Suprapubic skin (tissue), 4 donors: Measurements from ENCODE around the gene CADPS2. TPM values are rescaled to one million over a fixed set of nuclear protein-coding genes. Genes with fewer than 3 reads are reported as not detected.

ENCODE experiments used
- DNase-seq, 2 donors: peaks; one replicate each; pipeline ENCODE4 v3.0.0-alpha.2; 2019; ENCODE audit warnings: low spot score in 2 of 2
- H3K27ac ChIP-seq: fragments of 200-600 bp; sonication (generic); one replicate; pipeline ENCODE4 v1.5.1; 2019
- H3K27me3 ChIP-seq: fragments of 200-600 bp; sonication (generic); one replicate; pipeline ENCODE4 v1.5.1; 2019
- H3K36me3 ChIP-seq: fragments of 200-600 bp; sonication (generic); one replicate; pipeline ENCODE4 v1.5.1; 2019
- H3K4me1 ChIP-seq: fragments of 200-600 bp; sonication (generic); one replicate; pipeline ENCODE4 v1.5.1; 2019
- H3K4me3 ChIP-seq: fragments of 200-600 bp; sonication (generic); one replicate; pipeline ENCODE4 v1.5.1; 2019; ENCODE audit warnings: mild to moderate bottlenecking
- H3K9me3 ChIP-seq: fragments of 200-600 bp; sonication (generic); one replicate; pipeline ENCODE4 v1.5.1; 2019
- CTCF ChIP-seq, 2 donors: fragments of 200-600 bp in 1 of 2; fragments of 450-650 bp in 1 of 2; sonication (generic) in 1 of 2; IDR thresholded peaks; one replicate each; pipeline ENCODE4 v1.5.1; 2016 to 2019; ENCODE audit warnings: antibody characterized with exemption in 2 of 2, mild to moderate bottlenecking in 1 of 2, moderate library complexity in 1 of 2
- EP300 ChIP-seq: sonication (generic); formaldehyde crosslinking; IDR thresholded peaks from one replicate; pipeline ENCODE4 v1.6.1; 2017; ENCODE audit warnings: antibody characterized with exemption
- POLR2A ChIP-seq, 2 donors: fragments of 450-650 bp; IDR thresholded peaks; one replicate each; pipeline ENCODE4 v1.6.1; 2017; ENCODE audit warnings: antibody characterized with exemption in 2 of 2, mild to moderate bottlenecking in 2 of 2, moderate library complexity in 2 of 2
- POLR2AphosphoS5 ChIP-seq, 3 donors: sonication (generic); formaldehyde crosslinking; IDR thresholded peaks; one replicate each; pipeline ENCODE4 v1.6.1; 2017; ENCODE audit warnings: antibody characterized with exemption in 3 of 3
- WGBS: methylation state at CpG from one replicate; pipeline ENCODE4 v1.1.5; 2018; 5-methylcytosine and 5-hydroxymethylcytosine counted together
- total RNA-seq, 4 donors: library from RNA; depleted of rRNA; stranded (reverse); fragments of >200 nt; gene quantifications; one replicate each; pipeline ENCODE4 v1.1.0, GENCODE V29; 2016

CADPS2 gene
- total RNA-seq, 4 donors from 2014 or later, result 3.9 to 9.8 (median 8.1) TPM

- 90% methylated on average over 3 of the region's 3 CpGs for WGBS
- Histone ChIP-seq H3K27me3 (no peaks in the 10 kb centered on the region), H3K9me3 (no peaks in the 10 kb centered on the region), H3K36me3 (no peaks in the 10 kb centered on the region), H3K4me3 (no peak overlapping the region), H3K27ac (no peak overlapping the region), H3K4me1 (no peaks in the 10 kb centered on the region)
- DNase-seq, result no peak
- TF ChIP-seq EP300, result no peak
- TF ChIP-seq POLR2A (IDR thresholded peaks at IDR 0.05), result no peak
- TF ChIP-seq CTCF (IDR thresholded peaks at IDR 0.05), result no peak
- no peak for TF ChIP-seq POLR2AphosphoS5 (IDR thresholded peaks at IDR 0.05)
Measured at GRCh38 chr7:122791959-122792545, 94.2 kb downstream of the CADPS2 start.

- no peaks in the 10 kb centered on the region for H3K36me3 ChIP-seq
- no peaks in the 10 kb centered on the region for H3K27me3 ChIP-seq
- no peak for DNase-seq
- 84% methylated on average over 2 of the region's 2 CpGs for WGBS
- H3K4me3 ChIP-seq, result no peak overlapping the region
- no peaks in the 10 kb centered on the region for H3K4me1 ChIP-seq
- TF ChIP-seq POLR2AphosphoS5 (IDR thresholded peaks at IDR 0.05), result no peak
- TF ChIP-seq EP300, result no peak
- TF ChIP-seq CTCF (IDR thresholded peaks at IDR 0.05), result no peak
- TF ChIP-seq POLR2A (IDR thresholded peaks at IDR 0.05), result no peak
- H3K27ac ChIP-seq, result no peak overlapping the region
- H3K9me3 ChIP-seq, result no peaks in the 10 kb centered on the region
Measured at GRCh38 chr7:122790591-122790990, 95.7 kb downstream of the CADPS2 start.

- TF ChIP-seq POLR2A (IDR thresholded peaks at IDR 0.05) (no peak), CTCF (IDR thresholded peaks at IDR 0.05) (no peak), POLR2AphosphoS5 (IDR thresholded peaks at IDR 0.05) (no peak), EP300 (no peak)
- Histone ChIP-seq H3K27ac (no peak overlapping the region), H3K4me3 (no peak overlapping the region), H3K27me3 (no peaks in the 10 kb centered on the region), H3K36me3 (no peaks in the 10 kb centered on the region), H3K4me1 (no peaks in the 10 kb centered on the region), H3K9me3 (no peaks in the 10 kb centered on the region)
- DNase-seq, result no peak
- 79% methylated on average over 3 of the region's 3 CpGs for WGBS
Measured at GRCh38 chr7:122790132-122790531, 96.1 kb downstream of the CADPS2 start.

- WGBS, result 41% methylated on average over 1 of the region's 1 CpG
- H3K27me3 ChIP-seq, result no peaks in the 10 kb centered on the region
- TF ChIP-seq POLR2A (IDR thresholded peaks at IDR 0.05) (no peak), CTCF (IDR thresholded peaks at IDR 0.05) (no peak), POLR2AphosphoS5 (IDR thresholded peaks at IDR 0.05) (no peak), EP300 (no peak)
- DNase-seq, result no peak
- H3K4me3 ChIP-seq, result no peak overlapping the region
- H3K36me3 ChIP-seq, result no peaks in the 10 kb centered on the region
- no peak overlapping the region for H3K27ac ChIP-seq
- no peaks in the 10 kb centered on the region for H3K9me3 ChIP-seq
- no peaks in the 10 kb centered on the region for H3K4me1 ChIP-seq
Measured at GRCh38 chr7:122789156-122789555, 97.1 kb downstream of the CADPS2 start.

GRCh38 chr7:122770686-122771335, 115.4 kb downstream of the CADPS2 start:
- no peak overlapping the region for H3K27ac ChIP-seq
- H3K27me3 ChIP-seq, result no peaks in the 10 kb centered on the region
- no peak overlapping the region for H3K4me3 ChIP-seq
- no peaks in the 10 kb centered on the region for H3K9me3 ChIP-seq
- no peak for DNase-seq
- no peaks in the 10 kb centered on the region for H3K4me1 ChIP-seq
- no peaks in the 10 kb centered on the region for H3K36me3 ChIP-seq
- no peak for TF ChIP-seq POLR2A (IDR thresholded peaks at IDR 0.05)
- TF ChIP-seq EP300, result no peak
- no peak for TF ChIP-seq CTCF (IDR thresholded peaks at IDR 0.05)
- no peak for TF ChIP-seq POLR2AphosphoS5 (IDR thresholded peaks at IDR 0.05)
- WGBS, result 69% methylated on average over 4 of the region's 4 CpGs
